Esophagus (tissue), 2 donors: ENCODE measurements around the gene SLC6A9. TPM values are rescaled to one million over a fixed set of nuclear protein-coding genes. Genes with fewer than 3 reads are reported as not detected.
A peak's percentile ranks its signal among the peaks of the same experiment; 100 is the strongest.

Source experiments
- H3K27ac ChIP-seq, 2 donors: one replicate each; pipeline ENCODE4 v1.5.1; 2013; ENCODE audit warnings: low read depth in 2 of 2, mild to moderate bottlenecking in 2 of 2, inconsistent platforms in 1 of 2, low read length in 1 of 2, moderate library complexity in 1 of 2
- H3K27me3 ChIP-seq, 2 donors: one replicate each; pipeline ENCODE4 v1.6.1; 2013; ENCODE audit warnings: low read length in 2 of 2, control low read depth in 1 of 2, mild to moderate bottlenecking in 1 of 2; ENCODE audit not compliant: insufficient read depth in 2 of 2, control insufficient read depth in 1 of 2
- H3K36me3 ChIP-seq, 2 donors: one replicate each; pipeline ENCODE4 v1.6.1; 2013; ENCODE audit warnings: low read length in 1 of 2; ENCODE audit not compliant: control insufficient read depth in 2 of 2, insufficient read depth in 2 of 2
- H3K4me1 ChIP-seq, 2 donors: one replicate each; pipeline ENCODE4 v1.6.1; 2013; ENCODE audit warnings: low read length in 1 of 2; ENCODE audit not compliant: control insufficient read depth in 2 of 2, insufficient read depth in 2 of 2
- H3K4me3 ChIP-seq, 2 donors: one replicate each; pipeline ENCODE4 v1.5.1; 2013; ENCODE audit warnings: low read length in 2 of 2, mild to moderate bottlenecking in 2 of 2, low read depth in 1 of 2, moderate library complexity in 1 of 2
- H3K9me3 ChIP-seq, 2 donors: one replicate each; pipeline ENCODE4 v1.6.1; 2013; ENCODE audit warnings: mild to moderate bottlenecking in 2 of 2, low read depth in 1 of 2, low read length in 1 of 2, moderate library complexity in 1 of 2; ENCODE audit not compliant: control insufficient read depth in 2 of 2, insufficient read depth in 1 of 2
- WGBS, 2 donors: extraction: QIAGEN DNeasy Blood & Tissue Kit; methylation state at CpG; one replicate each; pipeline ENCODE4 v1.1.7; 2013; 5-methylcytosine and 5-hydroxymethylcytosine counted together
- polyA plus RNA-seq, 2 donors: library from polyadenylated mRNA; stranded (reverse); fragments of 200-250 nt; gene quantifications; one replicate each; pipeline ENCODE4 v1.2.3, GENCODE V29; 2013
- donor health status: healthy with polysubstance abuse.
- donor health status: Bipolar disorder and iron deficiency.

The SLC6A9 gene
- polyA plus RNA-seq, 2 donors, result 13.8 to 22.8 TPM

DNA sequence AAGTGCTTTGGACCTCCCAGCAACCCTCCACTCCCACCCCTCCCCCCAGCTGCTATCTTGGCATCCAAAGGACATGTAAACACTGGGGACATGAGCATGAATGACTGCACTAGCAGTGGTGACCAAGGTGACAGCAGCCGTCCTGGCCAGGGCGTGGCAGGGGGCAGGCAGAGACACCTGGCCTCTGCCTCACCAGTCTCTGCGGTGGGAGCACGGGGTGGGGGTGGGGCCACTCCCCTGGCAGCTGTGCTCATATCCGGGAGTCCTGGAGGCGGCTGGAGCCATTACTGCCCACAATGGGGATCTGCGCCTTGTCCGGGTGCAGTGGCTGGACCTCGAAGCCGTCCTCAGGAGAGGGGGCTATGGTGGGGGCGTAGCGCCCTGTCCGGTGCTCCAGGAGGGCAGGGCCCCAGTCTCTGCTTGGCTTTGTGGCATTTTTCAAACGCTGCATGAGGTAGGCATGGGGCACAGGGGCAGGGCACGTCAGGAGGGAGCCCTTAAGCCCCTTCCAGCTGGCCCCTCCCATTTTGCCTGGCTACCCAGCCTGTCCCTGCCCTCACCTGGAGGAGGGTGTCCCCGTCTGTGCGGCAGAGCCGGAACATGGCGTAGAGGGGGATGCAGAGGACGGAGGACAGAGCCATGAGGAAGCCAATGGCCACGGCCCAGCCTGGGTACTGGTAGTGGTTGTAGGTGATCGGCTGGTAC is 33.8 kb downstream of the SLC6A9 start:
- H3K36me3 ChIP-seq, result peaks cover 4 to 35% of the 10 kb centered on the region in 2 donors
- H3K4me3 ChIP-seq, result no peak overlapping the region
- H3K27me3 ChIP-seq, result no peaks in the 10 kb centered on the region
- H3K4me1 ChIP-seq, result peaks cover 3 to 6% of the 10 kb centered on the region in 2 donors
- H3K9me3 ChIP-seq, result no peaks in the 10 kb centered on the region
- H3K27ac ChIP-seq, result no peak overlapping the region
- 73 to 80% methylated on average over 22 of the region's 22 CpGs for WGBS, 2 donors

DNA sequence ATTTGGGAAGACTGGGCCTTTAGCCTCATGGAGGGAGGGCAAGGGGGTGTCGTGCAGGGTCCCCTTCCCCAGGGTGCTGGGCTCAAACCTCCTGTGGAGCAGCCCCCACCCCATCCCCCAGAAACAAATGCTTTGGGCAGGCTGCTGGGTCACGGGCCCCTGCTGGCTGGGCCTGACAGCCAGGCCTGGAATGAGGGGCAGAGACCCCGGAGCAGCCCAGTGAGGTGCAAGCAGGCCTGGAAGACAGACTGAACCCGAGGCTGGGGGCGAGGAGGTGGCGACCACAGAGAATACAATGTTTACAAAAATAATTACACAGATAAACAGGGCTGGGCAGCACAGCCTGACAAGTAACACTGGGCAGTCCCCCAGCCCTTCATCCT is 34.5 kb downstream of the SLC6A9 start:
- Histone ChIP-seq H3K27ac (no peak overlapping the region), H3K4me3 (no peak overlapping the region), H3K9me3 (no peaks in the 10 kb centered on the region), H3K27me3 (no peaks in the 10 kb centered on the region), H3K36me3 (peaks cover 4 to 32% of the 10 kb centered on the region in 2 donors), H3K4me1 (peaks cover 3 to 6% of the 10 kb centered on the region in 2 donors)
- WGBS, 2 donors, result 73 to 78% methylated on average over 6 of the region's 6 CpGs

DNA sequence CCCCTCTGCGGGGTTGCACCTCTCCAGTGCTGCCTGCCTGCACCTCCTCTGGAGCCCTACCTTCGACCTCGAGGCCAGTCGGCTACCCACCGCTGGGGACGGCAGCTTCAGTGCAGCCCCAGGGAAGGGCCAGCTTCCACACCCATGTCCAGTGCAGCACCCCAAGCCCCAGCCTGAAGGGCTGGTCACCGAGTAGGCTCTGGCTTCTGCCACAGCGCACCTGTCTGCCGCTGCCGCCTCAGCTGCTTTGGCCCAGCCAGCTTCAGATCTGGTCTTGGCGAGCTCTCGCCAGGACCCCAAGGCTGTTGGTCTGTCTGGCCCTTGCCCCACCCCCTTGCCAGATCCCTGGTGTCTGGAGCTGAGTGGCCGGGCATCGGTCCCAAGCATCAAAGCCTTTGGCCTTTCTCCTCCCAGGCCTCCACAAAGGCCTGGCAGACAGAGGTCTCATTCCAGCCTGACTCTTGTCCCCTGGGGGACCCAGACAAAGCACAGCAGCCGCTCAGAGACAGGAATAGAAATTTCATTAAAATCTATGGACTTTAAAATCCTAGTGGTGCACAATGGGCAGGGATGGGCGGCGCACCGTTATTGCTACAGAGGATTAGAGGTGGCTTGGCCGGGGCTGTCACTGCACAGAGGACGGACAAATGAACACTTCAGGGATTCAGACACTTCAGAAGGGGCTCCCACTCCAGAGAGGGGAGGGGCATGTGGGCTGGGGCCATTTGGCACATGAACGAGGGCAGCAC is 35.1 kb downstream of the SLC6A9 start:
- Histone ChIP-seq H3K36me3 (peaks cover 4 to 29% of the 10 kb centered on the region in 2 donors), H3K27ac (no peak overlapping the region), H3K4me3 (no peak overlapping the region), H3K27me3 (no peaks in the 10 kb centered on the region), H3K4me1 (peaks cover 3 to 6% of the 10 kb centered on the region in 2 donors), H3K9me3 (no peaks in the 10 kb centered on the region)
- 78 to 82% methylated on average over 20 to 21 of the region's 21 CpGs for WGBS, 2 donors

DNA sequence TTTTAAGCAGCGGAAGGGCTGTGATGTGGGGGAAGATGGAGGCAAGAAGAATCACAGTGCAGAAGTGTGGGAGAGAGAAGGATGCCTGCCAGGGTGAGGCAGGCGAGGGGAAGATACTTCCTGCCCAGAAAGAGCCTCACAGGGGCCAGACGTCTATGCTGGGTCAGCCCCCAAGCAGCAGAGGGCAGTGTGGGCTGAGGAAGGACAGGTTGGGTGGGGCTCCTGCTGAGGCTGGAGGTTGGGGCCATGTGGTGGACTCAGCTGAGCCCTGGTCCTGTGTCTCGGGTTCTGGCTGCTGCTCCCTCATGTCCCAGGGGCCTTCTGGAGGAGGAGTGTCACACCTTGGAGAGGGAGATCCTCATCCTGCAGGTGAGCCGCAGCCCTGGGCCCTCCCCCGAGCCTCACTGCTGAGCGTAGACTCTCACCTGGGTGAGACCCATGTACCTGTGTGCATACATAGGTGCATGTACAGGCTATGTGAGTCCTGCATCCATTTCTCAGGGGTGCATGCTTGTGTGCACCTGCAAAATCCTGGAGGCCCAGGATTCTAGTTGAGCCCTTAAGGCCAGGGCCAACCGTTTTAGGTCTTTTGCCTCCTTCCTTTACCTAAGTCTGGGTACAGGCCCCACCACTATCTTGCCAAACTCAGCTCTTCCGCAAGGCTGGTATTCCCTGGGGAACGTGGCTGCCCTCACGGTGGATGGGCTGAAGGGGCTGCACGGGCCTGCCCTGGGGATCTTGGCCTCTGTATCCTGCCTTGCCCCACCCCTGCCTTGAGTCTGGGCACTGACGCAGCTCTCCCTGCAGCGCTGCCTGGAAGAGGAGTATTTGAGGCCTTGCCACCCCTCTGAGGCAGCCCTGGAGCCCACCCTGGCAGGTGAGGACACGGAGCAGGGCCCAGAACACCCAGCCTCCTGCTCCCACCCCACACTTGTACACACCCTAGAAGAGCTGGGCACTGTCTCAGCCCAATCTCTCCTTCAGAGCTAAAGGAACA is 36.2 kb downstream of the SLC6A9 start:
- Histone ChIP-seq H3K9me3 (no peaks in the 10 kb centered on the region), H3K4me3 (no peak overlapping the region), H3K4me1 (peaks cover 3 to 9% of the 10 kb centered on the region in 2 donors), H3K27me3 (no peaks in the 10 kb centered on the region), H3K27ac (no peak overlapping the region), H3K36me3 (peaks cover 0 to 19% of the 10 kb centered on the region in 2 donors)
- 74 to 76% methylated on average over 15 of the region's 15 CpGs for WGBS, 2 donors

DNA sequence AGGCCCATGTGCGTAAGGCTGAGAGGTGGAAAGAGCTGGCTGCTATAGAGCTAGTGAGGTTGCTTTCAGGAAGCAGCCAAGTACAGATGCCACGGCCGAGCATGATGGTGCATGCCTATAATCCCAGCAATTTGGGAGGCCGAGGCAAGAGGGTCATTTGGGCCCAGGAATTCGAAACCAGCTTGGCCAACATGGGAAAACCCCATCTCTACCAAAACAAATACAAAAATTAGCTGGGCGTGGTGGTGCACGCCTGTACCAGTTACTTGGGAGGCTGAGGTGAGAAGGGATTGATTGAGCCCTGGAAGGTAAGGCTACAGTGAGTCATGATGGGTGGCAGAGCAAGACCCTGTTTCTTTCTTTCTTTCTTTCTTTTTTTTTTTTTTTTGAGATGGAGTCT is 37.2 kb downstream of the SLC6A9 start:
- Histone ChIP-seq H3K4me1 (peaks cover 3 to 9% of the 10 kb centered on the region in 2 donors), H3K36me3 (peaks cover 0 to 14% of the 10 kb centered on the region in 2 donors), H3K9me3 (no peaks in the 10 kb centered on the region), H3K4me3 (no peak overlapping the region), H3K27me3 (no peaks in the 10 kb centered on the region), H3K27ac (no peak overlapping the region)
- 54 to 69% methylated on average over 7 of the region's 7 CpGs for WGBS, 2 donors

GRCh38 chr1:43993206-43993914 is 37.9 kb downstream of the SLC6A9 start:
- Histone ChIP-seq H3K27me3 (no peaks in the 10 kb centered on the region), H3K9me3 (no peaks in the 10 kb centered on the region), H3K4me3 (no peak overlapping the region), H3K27ac (no peak overlapping the region), H3K4me1 (peaks cover 3 to 9% of the 10 kb centered on the region in 2 donors), H3K36me3 (peaks cover 0 to 14% of the 10 kb centered on the region in 2 donors)
- WGBS, 2 donors, result 89 to 94% methylated on average over 9 of the region's 9 CpGs

DNA sequence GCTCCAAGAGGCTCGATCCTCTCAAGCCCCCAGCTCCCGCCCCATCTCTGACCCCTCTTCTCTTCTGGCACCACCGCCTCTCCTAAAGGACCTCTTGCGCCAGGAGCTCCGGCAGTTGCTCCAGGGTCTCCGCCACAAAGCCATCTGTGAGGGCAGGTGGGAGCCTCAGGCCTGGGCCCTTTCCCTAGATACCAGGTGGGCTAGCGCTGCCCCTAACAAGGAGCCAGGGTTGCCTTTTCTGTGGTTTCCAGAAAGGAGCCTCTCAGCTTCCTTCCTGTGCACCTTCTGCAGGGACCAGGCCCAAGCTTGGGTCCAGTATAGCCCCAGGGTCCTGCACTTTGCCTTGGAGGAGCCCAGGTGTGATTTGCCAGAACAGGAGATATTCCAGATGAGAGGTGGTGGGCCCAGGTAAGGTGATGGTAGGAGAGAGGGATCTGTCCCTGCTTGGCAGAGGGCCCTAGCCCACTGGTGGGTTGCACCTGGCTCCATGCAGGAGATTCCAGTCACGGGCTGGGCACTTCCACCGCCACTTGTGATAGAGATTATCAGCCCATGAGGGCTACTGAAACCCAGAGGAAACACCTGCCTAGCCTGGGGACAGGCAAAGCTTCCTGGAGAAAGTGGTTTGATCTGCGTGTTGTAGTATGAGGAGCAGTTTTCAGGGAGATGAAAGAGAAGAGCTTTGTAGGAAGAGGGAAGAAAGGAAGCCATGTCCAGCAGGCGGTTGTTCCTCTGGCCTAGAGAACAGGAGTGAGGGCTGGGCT is 38.8 kb downstream of the SLC6A9 start:
- no peaks in the 10 kb centered on the region for H3K9me3 ChIP-seq
- peaks cover 3 to 9% of the 10 kb centered on the region in 2 donors for H3K4me1 ChIP-seq
- no peaks in the 10 kb centered on the region for H3K27me3 ChIP-seq
- H3K27ac ChIP-seq, result peak overlapping the region; percentile 3 to 71
- 43 to 47% methylated on average over 11 of the region's 11 CpGs for WGBS, 2 donors
- H3K36me3 ChIP-seq, result peaks cover 0 to 8% of the 10 kb centered on the region in 2 donors
- peak overlapping the region; percentile 54 to 81 for H3K4me3 ChIP-seq

DNA sequence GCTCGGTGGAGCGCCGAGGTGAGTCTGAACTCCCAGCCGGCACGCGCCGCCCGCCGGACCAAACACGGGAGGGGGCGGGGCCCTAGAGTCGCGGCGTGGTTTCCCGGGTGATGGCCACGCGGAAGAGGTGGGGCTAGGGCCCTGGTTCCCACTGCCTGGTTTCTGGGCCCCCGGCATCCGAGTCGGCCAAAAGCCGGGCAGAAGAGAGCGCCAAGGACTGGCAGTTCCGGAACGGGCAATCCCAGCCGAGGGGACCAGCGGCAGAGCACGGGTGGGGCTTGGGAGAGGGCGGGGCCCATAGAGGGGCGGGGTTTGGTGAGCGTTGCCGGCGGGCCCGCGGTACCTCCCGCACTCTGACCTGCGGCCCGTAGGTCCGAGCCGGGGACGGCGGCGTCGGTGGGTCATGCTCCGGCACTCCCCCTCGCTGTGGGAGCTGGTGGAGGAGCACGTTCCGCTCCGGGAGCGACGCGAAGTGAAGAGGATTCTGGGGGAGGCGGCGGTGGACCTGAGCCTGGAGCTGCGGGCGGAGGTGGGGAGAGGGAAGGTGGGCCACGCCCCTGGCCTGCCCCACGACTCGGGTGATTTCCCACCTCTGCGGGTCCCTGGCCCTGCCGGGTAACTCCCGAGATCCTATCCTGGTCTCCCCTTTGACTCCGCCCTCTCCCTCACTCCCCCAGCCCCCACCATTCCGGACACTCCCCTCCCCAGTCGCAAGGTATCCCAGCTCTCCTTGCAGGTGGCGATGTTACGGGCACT is 39.6 kb downstream of the SLC6A9 start, which contains the start of gene CCDC24:
Gene CCDC24, plus strand, starts transcription at position 124 of the 756 bp plus-strand sequence. Its CDS starts 280 bp downstream, at position 404.
- peaks cover 3 to 9% of the 10 kb centered on the region in 2 donors for H3K4me1 ChIP-seq
- WGBS, 2 donors, result 1% methylated on average over 55 to 66 of the region's 66 CpGs
- no peaks in the 10 kb centered on the region for H3K27me3 ChIP-seq
- peaks cover 0 to 7% of the 10 kb centered on the region in 2 donors for H3K36me3 ChIP-seq
- no peaks in the 10 kb centered on the region for H3K9me3 ChIP-seq
- H3K4me3 ChIP-seq, result peak within 1 kb of the TSS; percentile 54 to 81
- peak within 1 kb of the TSS; percentile 71 to 81 for H3K27ac ChIP-seq
